ENCODE measurements around the gene TMEM81. TPM values are rescaled to one million over a fixed set of nuclear protein-coding genes. Genes with fewer than 3 reads are reported as not detected.
A peak's percentile ranks its signal among the peaks of the same experiment; 100 is the strongest.

The TMEM81 gene
- total RNA-seq, 2 donors from 2014 or later: 1.7 to 2.2 TPM

DNA sequence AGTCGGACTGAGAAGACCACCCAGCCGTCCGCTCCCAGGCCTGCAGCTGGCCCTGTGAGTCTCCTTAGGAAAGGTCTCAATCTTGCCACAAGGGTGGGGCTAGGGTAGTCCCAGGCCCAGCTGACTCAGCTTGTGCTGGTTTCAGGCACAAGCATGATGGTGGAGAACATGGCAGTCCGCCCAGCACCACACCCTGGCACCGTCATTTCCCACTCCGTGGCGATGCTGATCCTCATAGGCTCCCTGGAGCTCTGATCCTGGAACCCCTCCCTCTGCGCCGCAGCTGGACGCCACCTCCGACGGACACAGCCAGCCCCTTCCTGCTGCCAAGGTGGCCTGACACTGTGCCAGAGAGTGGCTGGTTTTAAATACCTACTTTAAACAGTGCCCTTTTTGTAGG is 10.7 kb downstream of the TMEM81 start:
- Mint-ChIP-seq H3K36me3 (ENCODE audit: low read depth) (no peaks in the 10 kb centered on the region), H3K4me1 (no peaks in the 10 kb centered on the region), H3K27ac (no peak overlapping the region), H3K27me3 (no peaks in the 10 kb centered on the region), H3K4me3 (no peak overlapping the region)
- DNase-seq (no peak), ATAC-seq (no peak)
- no peaks in the 10 kb centered on the region for H3K9me3 ChIP-seq (ENCODE audit: control insufficient read depth, low read length, poor library complexity, severe bottlenecking)

DNA sequence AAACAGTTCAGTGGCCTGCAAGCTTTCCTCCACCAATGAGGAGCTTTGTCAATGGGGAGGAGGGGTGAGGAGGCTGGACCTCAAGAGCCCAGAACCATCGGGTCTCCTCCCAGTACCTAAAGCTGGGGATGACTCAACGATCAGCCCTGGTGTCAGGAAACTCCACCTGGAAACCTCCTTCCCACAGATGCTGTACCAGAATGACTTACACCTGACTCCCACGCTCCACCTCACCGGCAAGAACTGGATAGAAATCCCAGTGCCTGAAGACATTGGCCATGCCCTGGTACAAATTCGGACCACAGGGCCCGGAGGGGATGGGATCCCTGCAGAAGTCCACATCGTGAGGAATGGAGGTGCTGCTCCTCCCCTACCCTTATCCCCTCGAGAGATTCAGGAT is 11.4 kb downstream of the TMEM81 start:
- ATAC-seq: no peak

GRCh38 chr1:205072286-205072685 is 12.0 kb downstream of the TMEM81 start:
- ATAC-seq (no peak), DNase-seq (no peak)
- no peak overlapping the region for H3K27ac Mint-ChIP-seq
- no peaks in the 10 kb centered on the region for H3K36me3 Mint-ChIP-seq (ENCODE audit: low read depth)
- H3K9me3 ChIP-seq (ENCODE audit: control insufficient read depth, low read length, poor library complexity, severe bottlenecking): no peaks in the 10 kb centered on the region
- H3K4me1 Mint-ChIP-seq: no peaks in the 10 kb centered on the region
- H3K4me3 Mint-ChIP-seq: no peak overlapping the region
- no peaks in the 10 kb centered on the region for H3K27me3 Mint-ChIP-seq

More for the DNA sequence above, 11.4 kb downstream of the TMEM81 start:
- Mint-ChIP-seq H3K36me3 (ENCODE audit: low read depth) (no peaks in the 10 kb centered on the region), H3K4me3 (no peak overlapping the region), H3K27ac (no peak overlapping the region), H3K4me1 (no peaks in the 10 kb centered on the region), H3K27me3 (no peaks in the 10 kb centered on the region)
- DNase-seq: no peak
- H3K9me3 ChIP-seq (ENCODE audit: control insufficient read depth, low read length, poor library complexity, severe bottlenecking): no peaks in the 10 kb centered on the region

DNA sequence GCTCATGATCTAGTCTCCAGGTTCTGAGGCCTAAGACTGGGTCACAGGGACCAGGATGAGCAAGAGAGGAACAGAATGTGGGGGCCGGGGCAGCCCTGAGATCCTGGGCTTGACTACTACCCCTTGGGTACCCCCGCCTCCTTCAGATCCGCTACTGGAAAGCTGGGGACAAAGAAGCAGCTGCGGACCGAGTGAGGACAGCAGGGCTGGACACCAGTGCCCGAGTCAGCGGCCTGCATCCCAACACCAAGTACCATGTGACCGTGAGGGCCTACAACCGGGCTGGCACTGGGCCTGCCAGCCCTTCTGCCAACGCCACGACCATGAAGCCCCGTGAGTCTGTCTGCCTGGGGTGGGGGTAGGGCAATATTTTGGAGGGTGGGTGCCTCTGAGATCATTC is 12.5 kb downstream of the TMEM81 start:
- DNase-seq (no peak), ATAC-seq (no peak)
- no peaks in the 10 kb centered on the region for H3K9me3 ChIP-seq (ENCODE audit: control insufficient read depth, low read length, poor library complexity, severe bottlenecking)
- H3K27ac Mint-ChIP-seq: no peak overlapping the region
- no peaks in the 10 kb centered on the region for H3K36me3 Mint-ChIP-seq (ENCODE audit: low read depth)
- H3K4me3 Mint-ChIP-seq: no peak overlapping the region
- H3K4me1 Mint-ChIP-seq: no peaks in the 10 kb centered on the region
- no peaks in the 10 kb centered on the region for H3K27me3 Mint-ChIP-seq

GRCh38 chr1:205071028-205071409 is 13.2 kb downstream of the TMEM81 start:
- Mint-ChIP-seq H3K27ac (peak overlapping the region; percentile 57), H3K4me3 (no peak overlapping the region), H3K4me1 (no peaks in the 10 kb centered on the region), H3K27me3 (no peaks in the 10 kb centered on the region), H3K36me3 (ENCODE audit: low read depth) (no peaks in the 10 kb centered on the region)
- DNase-seq (no peak), ATAC-seq (no peak)
- no peaks in the 10 kb centered on the region for H3K9me3 ChIP-seq (ENCODE audit: control insufficient read depth, low read length, poor library complexity, severe bottlenecking)

DNA sequence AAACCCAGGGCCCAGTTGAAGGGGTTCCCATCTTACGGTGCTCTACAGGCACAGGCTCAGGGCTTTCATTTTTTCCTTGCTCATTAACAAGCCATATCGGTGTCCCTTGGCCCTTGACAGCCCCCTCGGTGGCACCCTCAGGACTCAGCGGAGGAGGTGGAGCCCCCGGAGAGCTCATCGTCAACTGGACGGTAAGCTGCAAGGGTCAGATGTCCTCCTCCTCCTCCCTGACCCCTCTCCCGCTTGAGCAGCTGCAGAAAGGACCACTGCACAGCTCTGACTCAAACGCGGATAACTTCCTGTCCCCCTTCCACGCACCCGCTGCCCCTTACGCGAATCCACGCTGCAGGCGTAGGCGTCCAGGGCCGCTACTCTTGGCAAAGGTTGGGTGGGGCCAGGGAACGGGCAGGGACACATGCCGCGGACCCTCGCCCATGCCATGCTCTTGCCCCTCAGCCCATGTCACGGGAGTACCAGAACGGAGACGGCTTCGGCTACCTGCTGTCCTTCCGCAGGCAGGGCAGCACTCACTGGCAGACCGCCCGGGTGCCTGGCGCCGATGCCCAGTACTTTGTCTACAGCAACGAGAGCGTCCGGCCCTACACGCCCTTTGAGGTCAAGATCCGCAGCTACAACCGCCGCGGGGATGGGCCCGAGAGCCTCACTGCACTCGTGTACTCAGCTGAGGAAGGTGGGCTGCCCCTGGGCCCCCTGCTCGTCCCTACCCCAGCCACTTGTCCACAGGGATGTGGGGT is 14.7 kb downstream of the TMEM81 start:
- no peak overlapping the region for H3K27ac Mint-ChIP-seq
- no peaks in the 10 kb centered on the region for H3K27me3 Mint-ChIP-seq
- H3K36me3 Mint-ChIP-seq (ENCODE audit: low read depth): no peaks in the 10 kb centered on the region
- no peak for DNase-seq
- no peaks in the 10 kb centered on the region for H3K4me1 Mint-ChIP-seq
- no peak overlapping the region for H3K4me3 Mint-ChIP-seq
- H3K9me3 ChIP-seq (ENCODE audit: control insufficient read depth, low read length, poor library complexity, severe bottlenecking): no peaks in the 10 kb centered on the region
- no peak for ATAC-seq

DNA sequence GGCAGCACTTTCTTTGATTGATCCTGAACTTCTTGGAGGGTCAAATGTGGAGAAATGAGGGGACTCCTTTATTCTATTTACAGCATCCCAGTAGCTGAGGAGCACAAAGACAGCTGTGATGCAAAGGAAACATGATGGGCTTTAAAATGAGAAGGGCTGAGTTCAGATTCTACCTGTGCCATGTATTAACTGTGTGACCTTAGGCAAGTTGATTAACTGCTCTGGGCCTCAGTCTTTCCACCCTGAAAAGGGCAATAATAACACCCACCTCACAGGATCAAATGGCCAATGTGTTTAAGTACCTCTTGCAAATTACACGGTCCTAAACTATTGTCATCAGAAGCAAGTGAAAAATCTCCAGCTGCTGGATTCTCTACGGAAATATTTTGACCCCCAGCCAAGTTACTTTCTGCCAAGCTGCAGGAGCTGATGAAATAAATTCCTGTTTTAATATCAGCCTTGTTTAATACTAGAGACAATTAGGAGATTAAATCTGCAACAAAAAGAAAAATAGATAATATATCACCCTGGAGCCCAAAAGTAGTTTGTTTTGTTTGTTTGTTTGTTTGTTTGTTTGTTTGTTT is 15.7 kb downstream of the TMEM81 start:
- no peak overlapping the region for H3K4me3 Mint-ChIP-seq
- H3K27me3 Mint-ChIP-seq: no peaks in the 10 kb centered on the region
- ATAC-seq (no peak), DNase-seq (no peak)
- H3K4me1 Mint-ChIP-seq: no peaks in the 10 kb centered on the region
- no peaks in the 10 kb centered on the region for H3K36me3 Mint-ChIP-seq (ENCODE audit: low read depth)
- no peaks in the 10 kb centered on the region for H3K9me3 ChIP-seq (ENCODE audit: control insufficient read depth, low read length, poor library complexity, severe bottlenecking)
- H3K27ac Mint-ChIP-seq: no peak overlapping the region

DNA sequence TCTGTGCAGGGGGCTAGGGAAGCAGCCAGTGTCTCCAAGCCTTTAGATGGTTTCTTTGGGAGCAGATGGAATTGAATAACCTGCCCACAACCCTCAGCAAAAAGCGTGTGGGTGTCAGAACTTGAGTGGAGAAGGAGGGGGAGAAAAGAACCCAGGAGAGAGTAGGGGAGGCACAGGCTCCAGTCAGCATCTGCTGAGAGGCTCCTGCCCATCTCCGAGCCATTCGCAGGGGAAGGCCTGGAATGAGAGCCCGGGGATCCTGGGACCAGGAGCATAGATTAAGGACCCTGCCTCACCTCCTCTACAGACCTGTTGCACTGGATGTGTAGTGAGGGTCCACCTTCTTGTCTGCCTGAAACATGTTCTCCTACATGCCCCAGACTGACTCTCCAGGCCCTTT is 16.3 kb downstream of the TMEM81 start:
- H3K27me3 Mint-ChIP-seq: no peaks in the 10 kb centered on the region
- ATAC-seq (no peak), DNase-seq (no peak)
- no peak overlapping the region for H3K4me3 Mint-ChIP-seq
- no peak overlapping the region for H3K27ac Mint-ChIP-seq
- no peaks in the 10 kb centered on the region for H3K36me3 Mint-ChIP-seq (ENCODE audit: low read depth)
- no peaks in the 10 kb centered on the region for H3K9me3 ChIP-seq (ENCODE audit: control insufficient read depth, low read length, poor library complexity, severe bottlenecking)
- H3K4me1 Mint-ChIP-seq: no peaks in the 10 kb centered on the region

DNA sequence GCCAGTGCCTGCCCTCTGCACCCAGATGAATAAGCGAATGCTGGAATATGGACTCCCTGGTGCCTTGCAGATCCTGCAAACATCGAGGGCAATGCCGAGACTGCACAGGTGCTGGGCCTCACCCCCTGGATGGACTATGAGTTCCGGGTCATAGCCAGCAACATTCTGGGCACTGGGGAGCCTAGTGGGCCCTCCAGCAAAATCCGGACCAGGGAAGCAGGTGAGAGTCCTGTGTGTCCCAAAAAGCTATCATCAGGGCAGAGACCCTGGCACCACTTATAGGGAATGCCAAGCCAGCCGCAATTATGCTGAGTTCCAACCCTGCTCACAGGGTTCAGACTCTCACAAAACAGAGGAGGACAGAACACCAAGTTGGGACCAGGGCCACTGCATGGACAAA is 17.2 kb downstream of the TMEM81 start:
- Mint-ChIP-seq H3K27me3 (no peaks in the 10 kb centered on the region), H3K36me3 (ENCODE audit: low read depth) (no peaks in the 10 kb centered on the region), H3K27ac (no peak overlapping the region), H3K4me3 (no peak overlapping the region), H3K4me1 (no peaks in the 10 kb centered on the region)
- ATAC-seq (no peak), DNase-seq (no peak)
- H3K9me3 ChIP-seq (ENCODE audit: control insufficient read depth, low read length, poor library complexity, severe bottlenecking): no peaks in the 10 kb centered on the region

- no peaks in the 10 kb centered on the region for H3K27me3 Mint-ChIP-seq
- H3K9me3 ChIP-seq (ENCODE audit: control insufficient read depth, low read length, poor library complexity, severe bottlenecking): no peaks in the 10 kb centered on the region
- ATAC-seq: no peak
- H3K36me3 Mint-ChIP-seq (ENCODE audit: low read depth): no peaks in the 10 kb centered on the region
- peaks cover 2% of the 10 kb centered on the region for H3K4me1 Mint-ChIP-seq
- H3K27ac Mint-ChIP-seq: no peak overlapping the region
- no peak for DNase-seq
- no peak overlapping the region for H3K4me3 Mint-ChIP-seq
Observed at GRCh38 chr1:205066141-205066818, 18.0 kb downstream of the TMEM81 start.

DNA sequence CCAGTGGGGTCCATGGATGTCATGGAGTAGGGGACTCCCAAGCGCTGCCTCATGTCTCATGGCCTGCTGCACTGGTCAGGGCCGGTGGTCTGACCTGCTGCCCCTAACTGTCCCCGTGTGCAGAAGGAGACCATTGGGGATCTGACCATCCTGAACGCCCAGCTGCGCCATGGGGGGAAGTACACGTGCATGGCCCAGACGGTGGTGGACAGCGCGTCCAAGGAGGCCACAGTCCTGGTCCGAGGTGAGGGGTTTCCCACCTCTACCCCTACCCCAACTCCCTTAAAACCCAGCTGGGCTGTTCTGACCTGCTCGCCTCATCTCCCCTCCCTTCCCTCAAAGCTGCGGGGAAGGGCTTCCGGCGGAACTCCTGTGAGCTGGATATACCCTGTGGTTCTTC is 18.6 kb downstream of the TMEM81 start:
- Mint-ChIP-seq H3K4me1 (peaks cover 2% of the 10 kb centered on the region), H3K27ac (no peak overlapping the region), H3K4me3 (no peak overlapping the region), H3K36me3 (ENCODE audit: low read depth) (no peaks in the 10 kb centered on the region), H3K27me3 (no peaks in the 10 kb centered on the region)
- H3K9me3 ChIP-seq (ENCODE audit: control insufficient read depth, low read length, poor library complexity, severe bottlenecking): no peaks in the 10 kb centered on the region
- no peak for ATAC-seq
- DNase-seq: no peak

DNA sequence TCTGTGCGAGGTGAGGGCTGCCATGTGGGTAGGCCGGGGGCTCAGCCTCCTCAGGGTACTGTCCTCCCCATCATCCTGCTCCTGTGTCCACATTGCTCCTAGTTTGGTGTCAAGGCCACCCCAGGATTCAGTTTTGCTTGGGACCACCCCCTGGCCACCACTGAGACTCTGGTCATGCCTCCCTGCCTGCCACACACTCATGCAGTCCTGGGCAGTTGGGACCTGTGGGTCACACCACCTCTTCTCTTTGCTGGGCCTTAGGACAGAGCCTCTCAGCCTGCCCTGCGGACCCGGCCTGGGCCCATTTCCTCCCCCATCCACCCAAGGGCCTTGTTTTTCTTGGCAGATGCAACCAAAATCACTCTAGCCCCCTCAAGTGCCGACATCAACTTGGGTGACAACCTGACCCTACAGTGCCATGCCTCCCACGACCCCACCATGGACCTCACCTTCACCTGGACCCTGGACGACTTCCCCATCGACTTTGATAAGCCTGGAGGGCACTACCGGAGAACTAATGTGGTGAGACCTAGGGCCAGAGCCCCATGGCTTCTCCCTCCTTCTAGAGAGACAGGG is 19.4 kb downstream of the TMEM81 start:
- Mint-ChIP-seq H3K36me3 (ENCODE audit: low read depth) (no peaks in the 10 kb centered on the region), H3K27me3 (no peaks in the 10 kb centered on the region), H3K4me3 (no peak overlapping the region), H3K27ac (no peak overlapping the region), H3K4me1 (peaks cover 2% of the 10 kb centered on the region)
- DNase-seq (no peak), ATAC-seq (no peak)
- H3K9me3 ChIP-seq (ENCODE audit: control insufficient read depth, low read length, poor library complexity, severe bottlenecking): no peaks in the 10 kb centered on the region

DNA sequence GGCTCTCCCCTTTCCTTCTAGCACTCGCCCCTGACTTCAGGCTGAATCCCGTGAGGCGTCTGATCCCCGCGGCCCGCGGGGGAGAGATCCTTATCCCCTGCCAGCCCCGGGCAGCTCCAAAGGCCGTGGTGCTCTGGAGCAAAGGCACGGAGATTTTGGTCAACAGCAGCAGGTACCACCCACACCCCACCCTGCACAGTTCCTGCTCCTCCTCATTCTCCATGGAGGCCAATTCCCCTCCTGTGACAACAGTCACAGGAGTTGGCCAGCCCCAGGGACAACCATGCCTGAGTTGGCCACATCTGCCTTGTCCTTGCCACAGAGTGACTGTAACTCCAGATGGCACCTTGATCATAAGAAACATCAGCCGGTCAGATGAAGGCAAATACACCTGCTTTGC is 20.0 kb downstream of the TMEM81 start:
- Mint-ChIP-seq H3K36me3 (ENCODE audit: low read depth) (no peaks in the 10 kb centered on the region), H3K4me3 (no peak overlapping the region), H3K27me3 (no peaks in the 10 kb centered on the region), H3K4me1 (peaks cover 2% of the 10 kb centered on the region), H3K27ac (no peak overlapping the region)
- no peaks in the 10 kb centered on the region for H3K9me3 ChIP-seq (ENCODE audit: control insufficient read depth, low read length, poor library complexity, severe bottlenecking)
- ATAC-seq (no peak), DNase-seq (no peak)
